Kidney epithelial cell (primary cell): ENCODE measurements around the gene SRSF3. TPM values are rescaled to one million over a fixed set of nuclear protein-coding genes. Genes with fewer than 3 reads are reported as not detected.
"Not testable (repeated sequence)": the region's sequence is repeated elsewhere in the genome, so short reads cannot be mapped to it uniquely, and the experiment has no call there.

ENCODE experiments used
- DNase-seq: peaks from one replicate; pipeline ENCODE4 v3.0.0-alpha.2; 2010; ENCODE audit warnings: low read depth
- H3K27me3 ChIP-seq: 2 replicates; pipeline ENCODE4 v1.6.0; 2011; ENCODE audit warnings: low read length; ENCODE audit not compliant: control insufficient read depth, insufficient read depth
- H3K36me3 ChIP-seq: 2 replicates; pipeline ENCODE4 v1.5.1; 2011; ENCODE audit warnings: low read length; ENCODE audit not compliant: control insufficient read depth, insufficient read depth
- H3K4me3 ChIP-seq: 2 replicates; pipeline ENCODE4 v1.5.1; 2011; ENCODE audit warnings: low read depth, mild to moderate bottlenecking, control low read depth, low read length
- total RNA-seq: library from RNA; depleted of rRNA; stranded (reverse); fragments of >200 nt; gene quantifications from 2 replicates; pipeline ENCODE4 v1.2.3, GENCODE V29; 2015
- TF ChIP-seq, protein P1 (sequence below): IDR thresholded peaks from 2 replicates; pipeline ENCODE4 v1.5.1; 2011; ENCODE audit warnings: mild to moderate bottlenecking, moderate library complexity, low read length, control low read depth, inconsistent platforms; ENCODE audit not compliant: insufficient read depth, poor library complexity, severe bottlenecking

The SRSF3 gene
- total RNA-seq, 1 donor from 2014 or later, result 177 TPM

DNA sequence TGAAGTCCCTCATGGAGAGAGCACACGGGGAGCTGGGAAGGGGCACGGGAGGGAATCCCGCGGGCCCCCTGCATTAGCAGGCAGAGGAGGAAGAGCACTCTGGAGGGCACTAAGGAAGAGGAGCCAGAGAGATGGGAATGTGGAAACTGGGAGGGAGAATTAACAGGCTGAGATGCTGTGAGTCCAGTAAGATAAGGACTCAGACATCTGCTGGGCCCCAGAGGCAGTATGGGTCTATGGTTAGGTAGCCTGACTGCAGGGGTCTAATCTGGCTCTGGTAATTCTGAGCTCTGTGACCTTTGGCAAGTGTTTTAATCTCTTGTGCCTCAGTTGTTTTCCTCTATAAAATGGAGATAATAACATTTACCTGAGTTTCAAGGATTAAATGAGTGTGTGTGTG is 15.7 kb upstream of the SRSF3 start:
- Histone ChIP-seq H3K4me3 (no peak overlapping the region), H3K36me3 (no peaks in the 10 kb centered on the region), H3K27me3 (no peaks in the 10 kb centered on the region)
- DNase-seq, result no peak
- TF ChIP-seq, protein P1, sequence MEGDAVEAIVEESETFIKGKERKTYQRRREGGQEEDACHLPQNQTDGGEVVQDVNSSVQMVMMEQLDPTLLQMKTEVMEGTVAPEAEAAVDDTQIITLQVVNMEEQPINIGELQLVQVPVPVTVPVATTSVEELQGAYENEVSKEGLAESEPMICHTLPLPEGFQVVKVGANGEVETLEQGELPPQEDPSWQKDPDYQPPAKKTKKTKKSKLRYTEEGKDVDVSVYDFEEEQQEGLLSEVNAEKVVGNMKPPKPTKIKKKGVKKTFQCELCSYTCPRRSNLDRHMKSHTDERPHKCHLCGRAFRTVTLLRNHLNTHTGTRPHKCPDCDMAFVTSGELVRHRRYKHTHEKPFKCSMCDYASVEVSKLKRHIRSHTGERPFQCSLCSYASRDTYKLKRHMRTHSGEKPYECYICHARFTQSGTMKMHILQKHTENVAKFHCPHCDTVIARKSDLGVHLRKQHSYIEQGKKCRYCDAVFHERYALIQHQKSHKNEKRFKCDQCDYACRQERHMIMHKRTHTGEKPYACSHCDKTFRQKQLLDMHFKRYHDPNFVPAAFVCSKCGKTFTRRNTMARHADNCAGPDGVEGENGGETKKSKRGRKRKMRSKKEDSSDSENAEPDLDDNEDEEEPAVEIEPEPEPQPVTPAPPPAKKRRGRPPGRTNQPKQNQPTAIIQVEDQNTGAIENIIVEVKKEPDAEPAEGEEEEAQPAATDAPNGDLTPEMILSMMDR, result no peak

DNA sequence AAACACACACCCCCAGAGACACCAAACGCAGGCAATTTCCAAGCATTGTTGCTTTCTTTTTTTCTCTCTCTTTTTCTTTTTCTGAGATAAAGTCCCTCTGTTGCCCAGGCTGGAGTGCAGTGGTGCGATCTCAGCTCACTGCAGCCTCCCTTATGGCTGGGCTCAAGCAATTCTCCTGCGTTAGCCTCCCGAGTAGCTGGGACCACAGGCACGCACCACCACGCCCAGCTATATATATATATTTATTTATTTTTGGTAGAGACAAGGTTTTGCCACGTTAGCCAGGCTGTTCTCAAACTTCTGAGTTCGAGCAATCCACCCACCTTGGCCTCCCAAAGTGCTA is 14.0 kb upstream of the SRSF3 start:
- Histone ChIP-seq H3K27me3 (no peaks in the 10 kb centered on the region), H3K36me3 (no peaks in the 10 kb centered on the region)
- TF ChIP-seq, protein P1, result no peak

DNA sequence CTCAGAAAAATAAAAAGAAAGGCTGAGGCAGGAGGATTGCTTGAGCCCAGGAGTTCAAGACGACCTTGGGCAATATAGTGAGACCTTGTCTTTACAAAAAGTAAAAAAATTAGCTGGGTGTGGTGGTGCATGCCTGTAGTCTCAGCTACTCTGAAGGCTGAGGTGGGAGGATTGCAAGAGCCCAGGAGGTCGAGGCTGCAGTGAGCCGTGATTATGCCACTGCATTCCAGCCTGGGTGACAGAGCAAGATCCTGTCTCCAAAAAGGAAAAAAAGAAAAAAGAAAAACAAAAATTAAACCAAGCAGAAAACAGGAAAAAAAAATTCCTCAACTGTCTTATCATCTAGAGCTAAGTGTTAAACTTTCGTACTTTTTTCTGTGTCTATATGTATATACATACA is 12.4 kb upstream of the SRSF3 start:
- Histone ChIP-seq H3K36me3 (no peaks in the 10 kb centered on the region), H3K27me3 (no peaks in the 10 kb centered on the region), H3K4me3 (no peak overlapping the region)
- TF ChIP-seq, protein P1, result no peak
- DNase-seq, result no peak

More for the DNA sequence above, 14.0 kb upstream of the SRSF3 start:
- H3K4me3 ChIP-seq, result no peak overlapping the region
- DNase-seq, result no peak

DNA sequence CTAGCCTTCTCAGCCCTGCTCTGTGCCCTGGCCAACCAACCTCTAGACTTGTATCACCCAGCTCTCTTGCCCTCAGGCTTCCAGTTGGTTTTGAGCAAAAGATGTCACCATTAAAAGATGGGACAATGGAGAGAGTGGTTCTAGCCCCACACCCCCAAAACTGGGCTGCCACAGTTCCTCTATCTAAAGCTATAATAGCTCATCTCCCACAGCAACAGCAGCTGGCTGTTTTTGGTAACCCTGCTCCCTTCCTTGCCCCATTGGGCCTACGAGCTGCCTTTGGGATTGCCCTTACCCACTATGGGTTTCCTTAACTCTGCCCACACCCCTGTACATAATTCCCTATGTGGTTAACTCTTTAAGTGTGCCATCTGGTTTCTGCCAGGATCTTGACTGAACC is 7.6 kb upstream of the SRSF3 start:
- TF ChIP-seq, protein P1, result no peak
- Histone ChIP-seq H3K27me3 (no peaks in the 10 kb centered on the region), H3K36me3 (no peaks in the 10 kb centered on the region), H3K4me3 (no peak overlapping the region)
- DNase-seq, result no peak

DNA sequence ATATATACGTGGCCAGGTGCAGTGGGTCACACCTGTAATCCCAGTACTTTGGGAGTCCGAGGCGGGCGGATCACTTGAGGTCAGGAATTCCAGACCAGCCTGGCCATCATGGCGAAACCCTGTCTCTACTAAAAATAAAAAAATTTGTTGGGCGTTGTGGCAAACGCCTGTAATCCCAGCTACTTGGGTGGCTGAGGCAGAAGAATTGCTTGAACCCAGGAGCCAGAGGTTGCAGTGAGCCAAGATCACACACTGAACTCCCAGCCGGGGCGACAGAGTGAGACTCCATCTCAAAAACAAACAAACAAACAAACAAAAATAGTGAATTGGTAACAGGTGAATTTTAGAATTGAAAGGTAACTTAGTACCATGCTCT is 5.1 kb upstream of the SRSF3 start:
- not testable (repeated sequence) for H3K27me3 ChIP-seq, H3K4me3 ChIP-seq, H3K36me3 ChIP-seq, DNase-seq

DNA sequence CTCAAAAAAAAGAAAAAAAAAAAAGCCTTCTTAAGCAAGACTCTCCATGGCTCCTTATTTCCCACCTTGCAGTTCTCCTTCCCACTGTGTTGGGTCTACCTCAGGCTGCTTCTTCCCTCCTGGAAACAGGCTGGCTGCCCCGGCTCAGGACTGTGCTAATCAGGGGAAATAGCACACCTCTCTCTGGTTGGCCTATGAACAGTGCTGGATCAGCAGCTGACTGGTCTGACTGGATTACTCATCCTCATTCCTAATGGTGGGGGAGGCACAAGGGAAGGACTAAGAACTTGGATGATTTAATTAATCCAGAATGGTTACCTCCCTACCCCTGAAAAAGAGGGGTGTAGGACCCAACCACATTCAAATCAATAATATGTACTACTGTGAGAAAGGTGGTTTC is 3.9 kb upstream of the SRSF3 start:
- Histone ChIP-seq H3K36me3 (no peaks in the 10 kb centered on the region), H3K27me3 (no peaks in the 10 kb centered on the region), H3K4me3 (no peak overlapping the region)
- TF ChIP-seq, protein P1, result no peak
- peak; percentile 66 for DNase-seq

DNA sequence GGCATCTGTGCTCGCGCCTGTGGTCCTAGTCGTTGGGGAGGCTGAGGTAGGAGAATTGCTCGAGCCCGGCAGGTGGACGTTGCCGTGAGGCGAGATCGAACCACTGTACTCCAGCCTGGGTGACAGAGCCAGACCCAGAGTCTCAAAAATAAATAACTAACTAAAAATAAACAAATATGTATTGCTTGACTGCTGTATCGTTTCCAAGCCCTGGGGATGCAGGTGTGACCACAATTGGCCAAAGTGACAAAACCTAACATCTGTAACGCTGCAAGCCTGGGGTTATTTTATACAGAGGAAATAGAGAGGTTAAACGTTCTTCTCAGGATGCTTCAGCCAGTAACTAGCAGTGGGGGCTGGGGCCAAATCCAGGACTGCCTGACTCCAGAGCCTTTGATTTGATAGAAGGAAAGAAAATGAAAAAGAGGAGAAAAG is 1.9 kb upstream of the SRSF3 start:
- Histone ChIP-seq H3K4me3 (no peak overlapping the region), H3K36me3 (no peaks in the 10 kb centered on the region), H3K27me3 (no peaks in the 10 kb centered on the region)
- TF ChIP-seq, protein P1, result no peak
- no peak for DNase-seq
